BLaER1 treated with 17β-estradiol and CSF1 and Interleukin-3, amounts not matched to agents 10 nM and 100 nM (cell line): Measurements from ENCODE around the gene MECP2.

Experiments used
- H3K27ac ChIP-seq, 11 experiments: shearing (Covaris generic); formaldehyde crosslinking; 2 replicates each; pipeline ENCODE4 v1.8.1; 2022
- H3K27me3 ChIP-seq, 11 experiments: shearing (Covaris generic); formaldehyde crosslinking; 2 replicates each; pipeline ENCODE4 v1.8.1; 2022
- H3K36me3 ChIP-seq, 11 experiments: shearing (Covaris generic); formaldehyde crosslinking; 2 replicates each; pipeline ENCODE4 v1.8.1; 2022
- H3K4me1 ChIP-seq, 10 experiments: shearing (Covaris generic); formaldehyde crosslinking; 2 replicates each; pipeline ENCODE4 v1.8.1; 2022
- H3K4me2 ChIP-seq, 11 experiments: shearing (Covaris generic); formaldehyde crosslinking; 2 replicates each; pipeline ENCODE4 v1.8.1; 2022
- H3K4me3 ChIP-seq, 10 experiments: shearing (Covaris generic); formaldehyde crosslinking; 2 replicates each; pipeline ENCODE4 v1.8.1; 2022
- H3K9ac ChIP-seq, 11 experiments: shearing (Covaris generic); formaldehyde crosslinking; 2 replicates each; pipeline ENCODE4 v1.8.1; 2022
- H3K9me3 ChIP-seq, 11 experiments: shearing (Covaris generic); formaldehyde crosslinking; replicated peaks in 1 of 11; 2 replicates each; pipeline ENCODE4 v1.8.1; 2022
- H4K20me1 ChIP-seq, 11 experiments: shearing (Covaris generic); formaldehyde crosslinking; 2 replicates each; pipeline ENCODE4 v1.8.1; 2022
- Cebpa-rat ChIP-seq, 11 experiments: shearing (Covaris generic); IDR thresholded peaks; 2 replicates each; pipeline ENCODE4 v1.8.1; 2022

MECP2 gene

DNA sequence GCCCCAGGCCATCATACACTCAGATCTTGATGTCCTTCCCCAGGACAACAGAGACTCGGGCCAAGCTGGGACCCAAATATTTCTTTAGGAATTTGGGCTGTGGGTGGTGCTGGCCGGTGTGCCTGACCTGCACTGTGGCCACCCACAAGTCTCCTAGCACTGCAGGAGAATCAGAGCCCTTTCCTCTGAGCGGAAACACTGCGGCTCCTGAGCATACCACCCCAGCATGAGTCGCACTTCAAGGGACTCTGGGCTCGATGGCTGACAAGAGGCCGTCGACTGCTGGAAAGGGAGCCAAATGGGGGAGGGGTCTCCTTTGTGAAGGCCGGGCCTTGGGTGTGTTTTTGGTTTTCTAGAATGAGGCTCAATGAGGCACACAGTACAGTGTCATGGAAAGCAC, 64.9 kb downstream of the MECP2 start:
- no peak overlapping the region for H3K9ac ChIP-seq
- peaks cover 23 to 62% (median 49%) of the 10 kb centered on the region in 11 experiments; a peak in 21 of 22 replicates for H3K36me3 ChIP-seq
- H4K20me1 ChIP-seq = peaks cover 38 to 95% (median 82%) of the 10 kb centered on the region in 11 experiments; a peak in 21 of 22 replicates

DNA sequence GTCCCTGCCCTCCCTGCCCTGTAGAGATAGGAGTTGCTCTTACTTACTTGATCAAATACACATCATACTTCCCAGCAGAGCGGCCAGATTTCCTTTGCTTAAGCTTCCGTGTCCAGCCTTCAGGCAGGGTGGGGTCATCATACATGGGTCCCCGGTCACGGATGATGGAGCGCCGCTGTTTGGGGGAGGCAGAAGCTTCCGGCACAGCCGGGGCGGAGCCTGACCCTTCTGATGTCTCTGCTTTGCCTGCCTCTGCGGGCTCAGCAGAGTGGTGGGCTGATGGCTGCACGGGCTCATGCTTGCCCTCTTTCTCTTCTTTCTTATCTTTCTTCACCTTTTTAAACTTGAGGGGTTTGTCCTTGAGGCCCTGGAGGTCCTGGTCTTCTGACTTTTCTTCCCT, 65.4 kb downstream of the MECP2 start:
- H3K36me3 ChIP-seq = peaks cover 23 to 67% (median 53%) of the 10 kb centered on the region in 11 experiments; a peak in 21 of 22 replicates
- TF ChIP-seq Cebpa-rat (IDR thresholded peaks at IDR 0.05) = no peak
- no peak overlapping the region for H3K9ac ChIP-seq
- no peak overlapping the region for H3K4me3 ChIP-seq
- H3K27me3 ChIP-seq = peaks cover 97 to 100% (median 99%) of the 10 kb centered on the region in 11 experiments
- peaks cover 0 to 21% (median 16%) of the 10 kb centered on the region in 10 experiments; a peak in 15 of 20 replicates for H3K4me1 ChIP-seq
- H4K20me1 ChIP-seq = peaks cover 38 to 96% (median 84%) of the 10 kb centered on the region in 11 experiments; a peak in 21 of 22 replicates
- no peak overlapping the region for H3K4me2 ChIP-seq
- no peaks in the 10 kb centered on the region for H3K9me3 ChIP-seq
- H3K27ac ChIP-seq = no peak overlapping the region

More for the DNA sequence above, 64.9 kb downstream of the MECP2 start:
- H3K27me3 ChIP-seq = peaks cover 97 to 100% (median 99%) of the 10 kb centered on the region in 11 experiments
- peaks cover 0 to 21% (median 16%) of the 10 kb centered on the region in 10 experiments; a peak in 15 of 20 replicates for H3K4me1 ChIP-seq
- no peaks in the 10 kb centered on the region for H3K9me3 ChIP-seq
- no peak for TF ChIP-seq Cebpa-rat (IDR thresholded peaks at IDR 0.05)
- H3K4me2 ChIP-seq = no peak overlapping the region
- no peak overlapping the region for H3K27ac ChIP-seq
- H3K4me3 ChIP-seq = no peak overlapping the region

DNA sequence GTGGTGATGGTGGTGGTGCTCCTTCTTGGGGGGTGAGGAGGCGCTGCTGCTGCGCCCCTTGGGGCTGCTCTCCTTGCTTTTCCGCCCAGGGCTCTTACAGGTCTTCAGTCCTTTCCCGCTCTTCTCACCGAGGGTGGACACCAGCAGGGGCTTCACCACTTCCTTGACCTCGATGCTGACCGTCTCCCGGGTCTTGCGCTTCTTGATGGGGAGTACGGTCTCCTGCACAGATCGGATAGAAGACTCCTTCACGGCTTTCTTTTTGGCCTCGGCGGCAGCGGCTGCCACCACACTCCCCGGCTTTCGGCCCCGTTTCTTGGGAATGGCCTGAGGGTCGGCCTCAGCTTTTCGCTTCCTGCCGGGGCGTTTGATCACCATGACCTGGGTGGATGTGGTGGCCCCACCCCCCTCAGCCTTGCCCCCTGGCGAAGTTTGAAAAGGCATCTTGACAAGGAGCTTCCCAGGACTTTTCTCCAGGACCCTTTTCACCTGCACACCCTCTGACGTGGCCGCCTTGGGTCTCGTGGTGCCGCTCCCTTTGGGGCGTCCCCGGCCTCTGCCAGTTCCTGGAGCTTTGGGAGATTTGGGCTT, 66.7 kb downstream of the MECP2 start:
- H3K27me3 ChIP-seq = peaks cover 99 to 100% (median 100%) of the 10 kb centered on the region in 11 experiments
- H3K4me2 ChIP-seq = no peak overlapping the region
- peaks cover 31 to 71% (median 54%) of the 10 kb centered on the region in 11 experiments; a peak in 21 of 22 replicates for H3K36me3 ChIP-seq
- peaks cover 0 to 21% (median 16%) of the 10 kb centered on the region in 10 experiments; a peak in 15 of 20 replicates for H3K4me1 ChIP-seq
- no peak overlapping the region for H3K27ac ChIP-seq
- peaks cover 35 to 99% (median 89%) of the 10 kb centered on the region in 11 experiments; a peak in 21 of 22 replicates for H4K20me1 ChIP-seq
- no peak for TF ChIP-seq Cebpa-rat (IDR thresholded peaks at IDR 0.05)
- H3K9me3 ChIP-seq = no peaks in the 10 kb centered on the region
- H3K9ac ChIP-seq = no peak overlapping the region
- no peak overlapping the region for H3K4me3 ChIP-seq

DNA sequence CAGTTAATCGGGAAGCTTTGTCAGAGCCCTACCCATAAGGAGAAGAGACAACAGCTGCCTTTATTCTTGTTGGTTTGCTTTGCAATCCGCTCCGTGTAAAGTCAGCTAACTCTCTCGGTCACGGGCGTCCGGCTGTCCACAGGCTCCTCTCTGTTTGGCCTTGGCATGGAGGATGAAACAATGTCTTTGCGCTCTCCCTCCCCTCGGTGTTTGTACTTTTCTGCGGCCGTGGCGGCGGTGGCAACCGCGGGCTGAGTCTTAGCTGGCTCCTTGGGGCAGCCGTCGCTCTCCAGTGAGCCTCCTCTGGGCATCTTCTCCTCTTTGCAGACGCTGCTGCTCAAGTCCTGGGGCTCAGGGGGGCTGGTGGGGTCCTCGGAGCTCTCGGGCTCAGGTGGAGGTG, 67.3 kb downstream of the MECP2 start:
- Histone ChIP-seq H3K4me2 (no peak overlapping the region), H3K4me1 (peaks cover 3 to 21% (median 17%) of the 10 kb centered on the region in 10 experiments; a peak in 16 of 20 replicates), H3K9ac (no peak overlapping the region), H4K20me1 (peaks cover 35 to 99% (median 89%) of the 10 kb centered on the region in 11 experiments; a peak in 21 of 22 replicates), H3K27ac (no peak overlapping the region), H3K4me3 (no peak overlapping the region), H3K36me3 (peaks cover 32 to 69% (median 52%) of the 10 kb centered on the region in 11 experiments; a peak in 21 of 22 replicates), H3K9me3 (no peaks in the 10 kb centered on the region), H3K27me3 (peaks cover 99 to 100% (median 100%) of the 10 kb centered on the region in 11 experiments)
- no peak for TF ChIP-seq Cebpa-rat (IDR thresholded peaks at IDR 0.05)

DNA sequence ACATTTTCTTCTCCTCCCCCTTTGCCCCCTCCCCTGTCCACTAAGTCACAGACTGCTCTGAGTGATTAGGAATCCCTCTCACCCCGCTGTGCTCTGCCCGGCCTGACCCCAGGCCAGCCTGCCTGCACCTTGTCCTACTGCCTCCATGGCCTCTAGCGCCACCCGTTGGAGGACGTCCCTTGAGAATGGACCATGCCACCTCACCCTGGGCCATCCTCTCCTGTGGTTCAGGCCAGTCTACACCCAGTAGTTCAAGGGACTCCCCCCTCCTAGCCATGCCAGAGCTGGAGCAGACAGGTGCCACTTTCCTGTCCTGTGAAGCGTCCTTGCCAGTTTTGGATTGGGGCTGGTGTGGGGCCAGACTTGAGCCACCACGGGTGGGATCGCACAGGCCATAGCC, 68.1 kb downstream of the MECP2 start:
- Histone ChIP-seq H3K4me2 (no peak overlapping the region), H3K4me3 (no peak overlapping the region), H4K20me1 (peaks cover 27 to 99% (median 85%) of the 10 kb centered on the region in 11 experiments; a peak in 21 of 22 replicates), H3K4me1 (peaks cover 7 to 15% (median 14%) of the 10 kb centered on the region in 10 experiments; a peak in 17 of 20 replicates), H3K27me3 (peaks cover 99 to 100% (median 100%) of the 10 kb centered on the region in 11 experiments), H3K36me3 (peaks cover 32 to 65% (median 52%) of the 10 kb centered on the region in 11 experiments; a peak in 21 of 22 replicates), H3K9ac (no peak overlapping the region), H3K27ac (no peak overlapping the region), H3K9me3 (no peaks in the 10 kb centered on the region)
- no peak for TF ChIP-seq Cebpa-rat (IDR thresholded peaks at IDR 0.05)

DNA sequence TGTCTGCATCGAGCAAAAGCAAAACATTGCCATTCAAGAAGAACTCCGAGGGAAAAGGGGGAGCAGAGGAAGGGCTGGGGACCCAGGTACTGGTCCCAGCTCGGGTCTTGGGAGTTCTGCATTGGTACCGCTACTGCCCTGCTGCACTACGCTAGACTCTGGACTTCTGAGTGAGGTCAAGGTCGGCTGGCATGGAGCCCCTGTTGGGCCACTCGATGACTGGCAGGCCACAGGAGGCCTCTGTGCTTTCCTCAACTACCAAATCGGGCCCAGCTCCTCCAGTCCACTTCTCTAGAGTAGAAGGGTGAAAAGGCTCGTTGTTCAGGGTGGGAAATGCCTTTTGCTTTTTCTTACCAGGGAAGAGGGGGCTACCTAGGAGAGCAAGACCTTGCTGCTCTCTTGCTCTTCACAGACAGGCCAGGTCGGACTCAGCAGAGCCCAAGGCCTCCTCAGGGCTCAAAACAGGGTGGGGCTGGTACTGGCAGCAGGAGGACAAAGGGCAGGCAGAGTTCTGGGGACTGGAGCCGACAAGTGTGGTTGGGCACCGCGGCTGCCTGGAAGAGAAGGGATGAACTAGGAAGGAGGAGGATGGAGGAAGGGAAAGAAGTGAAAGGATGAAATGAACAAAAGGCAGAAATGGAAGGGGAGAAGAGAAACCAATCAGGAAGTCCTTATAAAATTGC, 68.9 kb downstream of the MECP2 start:
- peaks cover 8 to 19% (median 12%) of the 10 kb centered on the region in 10 experiments; a peak in 19 of 20 replicates for H3K4me1 ChIP-seq
- peaks cover 32 to 65% (median 52%) of the 10 kb centered on the region in 11 experiments; a peak in 21 of 22 replicates for H3K36me3 ChIP-seq
- H3K9me3 ChIP-seq = no peaks in the 10 kb centered on the region
- no peak overlapping the region for H3K9ac ChIP-seq
- TF ChIP-seq Cebpa-rat (IDR thresholded peaks at IDR 0.05) = no peak
- H3K27me3 ChIP-seq = peaks cover 99 to 100% (median 100%) of the 10 kb centered on the region in 11 experiments
- no peak overlapping the region for H3K4me2 ChIP-seq
- peaks cover 19 to 99% (median 83%) of the 10 kb centered on the region in 11 experiments; a peak in 21 of 22 replicates for H4K20me1 ChIP-seq
- no peak overlapping the region for H3K4me3 ChIP-seq
- no peak overlapping the region for H3K27ac ChIP-seq

DNA sequence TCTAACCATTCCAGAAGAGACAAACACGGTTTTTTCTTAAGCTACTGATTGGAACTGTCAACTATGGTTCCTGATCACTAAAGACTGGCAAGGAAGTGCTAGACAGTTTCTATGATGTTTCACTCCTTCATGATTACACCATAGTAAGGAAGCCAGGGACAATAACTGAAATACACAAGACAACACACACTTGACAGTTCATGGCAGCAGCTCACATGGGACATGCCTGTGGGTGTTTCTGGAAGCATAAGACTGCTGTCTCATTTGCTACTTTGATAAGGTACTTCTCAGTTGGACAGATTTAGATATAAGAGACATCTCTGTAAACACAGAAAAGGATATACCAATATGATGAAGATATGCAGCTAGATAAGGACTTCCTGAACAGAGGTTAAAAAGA, 69.5 kb downstream of the MECP2 start:
- H3K9me3 ChIP-seq = no peaks in the 10 kb centered on the region
- no peak overlapping the region for H3K4me2 ChIP-seq
- no peak overlapping the region for H3K27ac ChIP-seq
- H3K4me3 ChIP-seq = no peak overlapping the region
- peaks cover 12 to 99% (median 82%) of the 10 kb centered on the region in 11 experiments; a peak in 21 of 22 replicates for H4K20me1 ChIP-seq
- H3K9ac ChIP-seq = no peak overlapping the region
- peaks cover 99 to 100% (median 100%) of the 10 kb centered on the region in 11 experiments for H3K27me3 ChIP-seq
- TF ChIP-seq Cebpa-rat (IDR thresholded peaks at IDR 0.05) = no peak
- peaks cover 8 to 26% (median 15%) of the 10 kb centered on the region in 10 experiments for H3K4me1 ChIP-seq
- peaks cover 32 to 65% (median 51%) of the 10 kb centered on the region in 11 experiments; a peak in 21 of 22 replicates for H3K36me3 ChIP-seq

DNA sequence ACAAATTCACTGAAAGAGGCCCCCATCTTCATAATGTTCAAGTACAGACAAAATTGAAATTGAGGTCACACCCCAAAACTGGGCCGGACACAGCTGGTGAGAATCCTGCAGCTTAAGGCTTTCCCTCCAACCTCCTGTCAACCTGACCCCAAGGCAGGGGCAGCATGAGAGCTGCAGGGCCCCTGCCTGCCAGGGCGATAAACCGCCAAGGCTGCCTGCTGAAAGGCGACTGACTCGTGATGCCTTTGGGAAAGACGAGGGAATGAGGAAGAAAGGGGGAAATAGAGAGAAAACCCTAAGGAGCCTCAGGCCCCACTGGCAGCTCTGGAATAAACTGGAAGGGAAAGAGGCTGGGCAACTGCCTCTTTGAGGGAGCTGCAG, 70.5 kb downstream of the MECP2 start:
- Histone ChIP-seq H4K20me1 (peaks cover 3 to 99% (median 82%) of the 10 kb centered on the region in 11 experiments; a peak in 20 of 22 replicates), H3K4me2 (no peak overlapping the region), H3K9me3 (no peaks in the 10 kb centered on the region), H3K4me1 (peaks cover 18 to 36% (median 24%) of the 10 kb centered on the region in 10 experiments), H3K36me3 (peaks cover 26 to 55% (median 44%) of the 10 kb centered on the region in 11 experiments; a peak in 21 of 22 replicates), H3K4me3 (no peak overlapping the region), H3K27ac (no peak overlapping the region), H3K27me3 (peaks cover 99 to 100% (median 100%) of the 10 kb centered on the region in 11 experiments), H3K9ac (no peak overlapping the region)
- no peak for TF ChIP-seq Cebpa-rat (IDR thresholded peaks at IDR 0.05)
